IPS-20b (cell line): ENCODE measurements around the gene FMNL2.

Experiments used
- H3K27ac ChIP-seq: one replicate; pipeline ENCODE4 v1.5.1; 2013; ENCODE audit warnings: low read length
- H3K27me3 ChIP-seq: 2 replicates; pipeline ENCODE4 v1.6.1; 2013; ENCODE audit warnings: mild to moderate bottlenecking, low read length, inconsistent platforms; ENCODE audit not compliant: insufficient read depth
- H3K36me3 ChIP-seq: 2 replicates; pipeline ENCODE4 v1.6.1; 2013; ENCODE audit warnings: low read depth, mild to moderate bottlenecking, inconsistent platforms, low read length, moderate library complexity; ENCODE audit not compliant: insufficient read depth
- H3K4me1 ChIP-seq: 2 replicates; pipeline ENCODE4 v1.6.1; 2013; ENCODE audit warnings: mild to moderate bottlenecking, control low read depth, inconsistent platforms, low read length, moderate library complexity; ENCODE audit not compliant: insufficient read depth
- H3K4me3 ChIP-seq: 2 replicates; pipeline ENCODE4 v1.5.1; 2013; ENCODE audit warnings: mild to moderate bottlenecking, low read length, inconsistent platforms
- H3K9ac ChIP-seq: 2 replicates; pipeline ENCODE4 v1.6.1; 2013; ENCODE audit warnings: low read depth, mild to moderate bottlenecking, inconsistent platforms, low read length, moderate library complexity
- H3K9me3 ChIP-seq: 2 replicates; pipeline ENCODE4 v1.6.1; 2013; ENCODE audit warnings: mild to moderate bottlenecking, low read depth, low read length, inconsistent platforms; ENCODE audit not compliant: insufficient read depth

Gene FMNL2

GRCh38 chr2:152407806-152408205 is 72.8 kb downstream of the FMNL2 start:
- Histone ChIP-seq H3K27ac (peak overlapping the region; percentile 13), H3K9ac (peak overlapping the region; percentile 50; the same call in 1 of the 2 replicates), H3K27me3 (no peaks in the 10 kb centered on the region), H3K36me3 (no peaks in the 10 kb centered on the region), H3K4me1 (peaks cover 54% of the 10 kb centered on the region), H3K4me3 (peak overlapping the region; percentile 38; the same call in 1 of the 2 replicates), H3K9me3 (no peaks in the 10 kb centered on the region)

- Histone ChIP-seq H3K9me3 (no peaks in the 10 kb centered on the region), H3K36me3 (no peaks in the 10 kb centered on the region), H3K27ac (no peak overlapping the region), H3K4me1 (peaks cover 54% of the 10 kb centered on the region), H3K9ac (no peak overlapping the region), H3K27me3 (no peaks in the 10 kb centered on the region), H3K4me3 (no peak overlapping the region)
Observed at GRCh38 chr2:152408254-152408653, 73.3 kb downstream of the FMNL2 start.

DNA sequence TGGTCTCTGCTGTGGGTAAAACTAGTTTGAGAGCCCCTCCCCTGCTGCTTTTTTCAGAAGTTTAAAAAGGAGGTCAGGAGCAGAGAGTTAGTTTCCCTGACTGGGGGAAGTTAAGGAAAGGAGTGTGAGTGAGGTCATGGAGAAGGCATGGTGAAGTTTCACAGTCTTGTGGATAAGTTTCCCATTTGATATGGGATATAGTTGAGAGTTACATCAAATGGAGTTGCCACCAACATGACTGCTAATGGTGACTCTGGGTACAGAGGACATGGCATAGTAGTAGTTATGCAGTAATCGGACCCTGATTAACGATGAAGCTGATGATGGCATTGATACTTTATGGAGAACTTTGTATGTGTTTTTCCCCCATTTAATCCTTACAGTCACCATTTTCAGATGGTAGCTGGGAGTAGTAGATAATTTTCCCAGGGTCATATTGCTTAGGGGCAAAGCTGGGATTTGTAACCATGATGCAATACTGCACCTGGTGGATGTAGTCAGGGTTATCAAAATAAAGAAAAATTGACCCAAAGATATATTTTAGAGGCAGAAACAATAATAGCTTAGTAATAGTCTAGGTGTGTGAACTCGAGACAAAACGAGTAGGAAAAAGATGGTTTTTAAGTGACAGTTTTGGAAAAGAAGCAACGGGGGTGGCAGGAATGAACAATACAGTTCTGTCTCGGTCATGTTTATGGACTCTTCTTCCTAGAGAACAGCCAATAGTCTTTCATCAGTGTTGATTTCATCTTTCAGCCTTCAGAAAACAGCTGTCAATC is 74.6 kb downstream of the FMNL2 start:
- H3K4me3 ChIP-seq, result no peak overlapping the region
- H3K27ac ChIP-seq, result no peak overlapping the region
- peaks cover 60% of the 10 kb centered on the region for H3K4me1 ChIP-seq
- no peak overlapping the region for H3K9ac ChIP-seq
- H3K36me3 ChIP-seq, result no peaks in the 10 kb centered on the region
- no peaks in the 10 kb centered on the region for H3K27me3 ChIP-seq
- no peaks in the 10 kb centered on the region for H3K9me3 ChIP-seq

GRCh38 chr2:152410165-152410597 is 75.2 kb downstream of the FMNL2 start:
- Histone ChIP-seq H3K4me1 (peaks cover 63% of the 10 kb centered on the region), H3K9ac (no peak overlapping the region), H3K4me3 (no peak overlapping the region), H3K36me3 (no peaks in the 10 kb centered on the region), H3K27me3 (no peaks in the 10 kb centered on the region), H3K27ac (no peak overlapping the region), H3K9me3 (no peaks in the 10 kb centered on the region)

- H3K4me1 ChIP-seq, result peaks cover 70% of the 10 kb centered on the region
- no peaks in the 10 kb centered on the region for H3K9me3 ChIP-seq
- H3K36me3 ChIP-seq, result no peaks in the 10 kb centered on the region
- no peak overlapping the region for H3K27ac ChIP-seq
- no peak overlapping the region for H3K4me3 ChIP-seq
- H3K27me3 ChIP-seq, result no peaks in the 10 kb centered on the region
- H3K9ac ChIP-seq, result no peak overlapping the region
Observed at GRCh38 chr2:152411154-152411553, 76.2 kb downstream of the FMNL2 start.

DNA sequence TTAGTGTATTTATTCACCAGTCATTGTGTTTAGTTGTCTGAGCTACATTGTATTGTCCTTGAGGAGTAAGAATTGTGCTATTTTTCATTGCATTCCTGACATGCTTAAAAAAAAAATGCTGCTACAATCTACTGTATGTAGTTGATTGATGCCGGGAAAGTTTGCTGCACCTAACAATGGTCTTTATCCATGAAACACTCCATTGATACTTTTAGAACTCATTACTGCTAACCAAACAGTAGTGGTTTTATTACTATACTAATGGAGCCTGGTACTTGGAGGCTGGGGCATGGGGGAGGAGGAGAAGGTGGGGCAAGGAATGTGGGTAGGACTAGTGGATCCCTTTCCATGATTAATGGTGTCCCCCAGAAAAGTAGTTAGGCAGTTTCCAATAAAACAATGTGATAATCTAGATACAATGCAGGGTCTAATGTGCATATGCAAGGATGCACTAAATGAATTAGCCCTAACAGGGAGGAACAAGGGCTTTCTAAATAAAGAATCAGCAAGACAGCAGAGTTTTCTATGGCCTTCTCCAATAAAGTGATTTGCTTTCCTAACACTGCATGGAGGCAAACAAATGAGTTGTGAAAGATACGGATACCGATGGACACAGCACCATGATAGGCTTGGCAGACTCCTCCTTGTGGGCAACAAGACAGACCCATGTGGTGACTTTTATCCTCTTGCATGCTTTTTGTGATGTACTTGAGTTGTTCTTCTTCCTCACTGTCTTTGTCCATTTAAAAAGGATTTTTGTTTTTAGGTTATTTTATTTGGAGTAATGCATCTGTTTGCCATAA is 78.5 kb downstream of the FMNL2 start:
- Histone ChIP-seq H3K27ac (no peak overlapping the region), H3K4me3 (peak overlapping the region; percentile 29; the same call in 1 of the 2 replicates), H3K9ac (no peak overlapping the region), H3K4me1 (peaks cover 47% of the 10 kb centered on the region), H3K36me3 (no peaks in the 10 kb centered on the region), H3K27me3 (no peaks in the 10 kb centered on the region), H3K9me3 (no peaks in the 10 kb centered on the region)

- H3K36me3 ChIP-seq, result no peaks in the 10 kb centered on the region
- no peak overlapping the region for H3K4me3 ChIP-seq
- H3K9me3 ChIP-seq, result no peaks in the 10 kb centered on the region
- H3K9ac ChIP-seq, result no peak overlapping the region
- H3K27me3 ChIP-seq, result no peaks in the 10 kb centered on the region
- peaks cover 42% of the 10 kb centered on the region for H3K4me1 ChIP-seq
- no peak overlapping the region for H3K27ac ChIP-seq
Observed at GRCh38 chr2:152415231-152415642, 80.3 kb downstream of the FMNL2 start.

GRCh38 chr2:152415796-152416195 is 80.8 kb downstream of the FMNL2 start:
- H3K4me3 ChIP-seq, result no peak overlapping the region
- peaks cover 44% of the 10 kb centered on the region for H3K4me1 ChIP-seq
- no peaks in the 10 kb centered on the region for H3K9me3 ChIP-seq
- H3K36me3 ChIP-seq, result no peaks in the 10 kb centered on the region
- no peaks in the 10 kb centered on the region for H3K27me3 ChIP-seq
- H3K9ac ChIP-seq, result no peak overlapping the region
- H3K27ac ChIP-seq, result no peak overlapping the region

GRCh38 chr2:152418688-152419087 is 83.7 kb downstream of the FMNL2 start:
- Histone ChIP-seq H3K36me3 (no peaks in the 10 kb centered on the region), H3K4me3 (no peak overlapping the region), H3K27ac (no peak overlapping the region), H3K27me3 (no peaks in the 10 kb centered on the region), H3K4me1 (peaks cover 35% of the 10 kb centered on the region), H3K9ac (no peak overlapping the region), H3K9me3 (no peaks in the 10 kb centered on the region)

DNA sequence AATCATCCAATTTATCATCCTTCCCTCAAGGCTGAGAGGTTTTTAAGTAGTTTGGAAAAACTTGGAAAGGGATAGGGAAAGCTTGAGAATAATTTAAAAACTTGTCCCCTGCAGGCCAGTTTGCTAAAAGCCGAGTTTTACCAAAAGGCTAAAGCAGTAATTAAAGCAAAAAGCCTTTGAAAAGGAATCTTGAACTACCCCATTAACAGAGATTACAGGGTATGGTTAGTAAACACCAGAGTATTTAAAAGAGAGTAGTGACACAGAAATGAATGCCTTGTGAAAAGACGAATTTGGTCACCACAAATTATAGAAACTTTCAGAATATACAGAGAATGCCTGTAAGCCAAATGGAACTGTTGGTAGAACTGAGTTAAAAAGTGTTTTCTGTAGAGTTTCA is 85.0 kb downstream of the FMNL2 start:
- no peak overlapping the region for H3K27ac ChIP-seq
- H3K9ac ChIP-seq, result no peak overlapping the region
- no peaks in the 10 kb centered on the region for H3K36me3 ChIP-seq
- no peaks in the 10 kb centered on the region for H3K9me3 ChIP-seq
- no peak overlapping the region for H3K4me3 ChIP-seq
- peaks cover 36% of the 10 kb centered on the region for H3K4me1 ChIP-seq
- no peaks in the 10 kb centered on the region for H3K27me3 ChIP-seq

GRCh38 chr2:152420363-152420762 is 85.4 kb downstream of the FMNL2 start:
- Histone ChIP-seq H3K27me3 (no peaks in the 10 kb centered on the region), H3K27ac (no peak overlapping the region), H3K36me3 (no peaks in the 10 kb centered on the region), H3K4me1 (peaks cover 33% of the 10 kb centered on the region), H3K4me3 (no peak overlapping the region), H3K9ac (no peak overlapping the region), H3K9me3 (no peaks in the 10 kb centered on the region)

GRCh38 chr2:152420936-152421335 is 86.0 kb downstream of the FMNL2 start:
- Histone ChIP-seq H3K27me3 (no peaks in the 10 kb centered on the region), H3K36me3 (no peaks in the 10 kb centered on the region), H3K4me1 (peaks cover 32% of the 10 kb centered on the region), H3K9ac (no peak overlapping the region), H3K9me3 (no peaks in the 10 kb centered on the region), H3K27ac (no peak overlapping the region), H3K4me3 (no peak overlapping the region)
